H1 (cell line): ENCODE results near the gene MYLK. TPM values are rescaled to one million over a fixed set of nuclear protein-coding genes. Genes with fewer than 3 reads are reported as not detected.

ENCODE experiments used
- CTCF ChIA-PET: fragments of 300-600 bp; sonication (Branson Sonifier 250); formaldehyde crosslinking; loops from one replicate; lab custom pipeline; 2021; ENCODE audit not compliant: partially characterized antibody; lab: Charles Lee
- POLR2A ChIA-PET: fragments of 300-600 bp; sonication (Branson Sonifier 250); formaldehyde crosslinking; loops from one replicate; lab custom pipeline; 2021; ENCODE audit warnings: inconsistent platforms; ENCODE audit not compliant: partially characterized antibody; lab: Charles Lee
- DNase-seq, 2 experiments: peaks; one replicate each; pipeline versions ENCODE4 v3.0.0 to v3.0.0-alpha.2; 2010 to 2022; ENCODE audit warnings: low spot score in 2 of 2, low read depth in 1 of 2, mixed read lengths in 1 of 2
- FAIRE-seq: peaks from 2 replicates; lab custom pipeline; 2011; peaks lifted over from hg19 to GRCh38; lab: Jason Lieb, UNC
- H2AFZ ChIP-seq: 2 replicates; pipeline ENCODE4 v1.8.1; 2012; ENCODE audit warnings: low read length, inconsistent platforms
- H2AK5ac ChIP-seq: 2 replicates; pipeline ENCODE4 v1.6.1; 2013; ENCODE audit warnings: low read depth, low read length
- H2BK120ac ChIP-seq: replicated peaks from 2 replicates; pipeline ENCODE3; 2013; ENCODE audit warnings: low read depth, low read length, inconsistent platforms
- H2BK12ac ChIP-seq: 2 replicates; pipeline ENCODE4 v1.6.1; 2013; ENCODE audit warnings: low read depth, low read length
- H2BK15ac ChIP-seq: 2 replicates; pipeline ENCODE4 v1.6.1; 2013; ENCODE audit warnings: low read length
- H2BK20ac ChIP-seq: 2 replicates; pipeline ENCODE4 v1.6.1; 2013; ENCODE audit warnings: low read length
- H2BK5ac ChIP-seq: 2 replicates; pipeline ENCODE4 v1.6.1; 2013; ENCODE audit warnings: low read depth, low read length
- H3K14ac ChIP-seq: 2 replicates; pipeline ENCODE4 v1.6.1; 2013; ENCODE audit warnings: inconsistent platforms; ENCODE audit not compliant: insufficient read length
- H3K18ac ChIP-seq: 2 replicates; pipeline ENCODE4 v1.6.1; 2013; ENCODE audit warnings: low read length; ENCODE audit errors: extremely low read depth
- H3K23ac ChIP-seq: 2 replicates; pipeline ENCODE4 v1.6.1; 2013; ENCODE audit warnings: inconsistent platforms; ENCODE audit not compliant: insufficient read length
- H3K23me2 ChIP-seq: 2 replicates; pipeline ENCODE4 v1.6.1; 2013; ENCODE audit warnings: low read depth, low read length
- H3K27ac ChIP-seq: 2 replicates; pipeline ENCODE4 v1.6.1; 2011; ENCODE audit warnings: low read depth, low read length, inconsistent platforms
- H3K27me3 ChIP-seq, 4 experiments: replicated peaks in 1 of 4; 1 replicate in 1 of 4; 2 replicates in 3 of 4; pipeline versions ENCODE4 v1.6.1 to v1.8.1; 2011 to 2013; ENCODE audit warnings: low read length in 3 of 4, mild to moderate bottlenecking in 3 of 4, inconsistent platforms in 2 of 4, mixed read lengths in 2 of 4, moderate library complexity in 1 of 4; ENCODE audit not compliant: control insufficient read depth in 3 of 4, insufficient read depth in 3 of 4; ENCODE audit errors: extremely low read depth in 1 of 4
- H3K36me3 ChIP-seq, 4 experiments: 2 replicates each; pipeline versions ENCODE4 v1.6.1 to v1.8.1; 2011 to 2013; ENCODE audit warnings: mild to moderate bottlenecking in 4 of 4, low read length in 3 of 4, moderate library complexity in 2 of 4, control low read depth in 1 of 4, inconsistent platforms in 1 of 4; ENCODE audit not compliant: insufficient read depth in 4 of 4, control insufficient read depth in 2 of 4
- H3K4ac ChIP-seq: replicated peaks from 2 replicates; pipeline ENCODE3; 2013; ENCODE audit warnings: low read length, low read depth, mixed read lengths, inconsistent platforms; ENCODE audit not compliant: insufficient read length
- H3K4me1 ChIP-seq, 4 experiments: replicated peaks in 1 of 4; 1 replicate in 1 of 4; 2 replicates in 3 of 4; pipeline versions ENCODE4 v1.6.1 to v1.8.1; 2011 to 2013; ENCODE audit warnings: low read length in 3 of 4, inconsistent platforms in 2 of 4, mixed read lengths in 1 of 4; ENCODE audit not compliant: insufficient read depth in 4 of 4, control insufficient read depth in 3 of 4
- H3K4me2 ChIP-seq, 2 experiments: 2 replicates each; pipeline versions ENCODE4 v1.6.1 to v1.8.1; 2011 to 2013; ENCODE audit warnings: low read depth in 2 of 2, low read length in 2 of 2, control low read depth in 1 of 2, inconsistent platforms in 1 of 2, mild to moderate bottlenecking in 1 of 2; ENCODE audit not compliant: insufficient read depth in 1 of 2
- H3K4me3 ChIP-seq, 4 experiments: fragments of 200-600, 300-600 bp in 1 of 4; sonication (generic), shearing (Covaris generic), sonication (Bioruptor Twin) in 1 of 4; 2 replicates each; pipeline versions ENCODE4 v1.5.1 to v1.8.1; 2011 to 2016; ENCODE audit warnings: low read length in 4 of 4, low read depth in 3 of 4, control low read depth in 2 of 4, inconsistent platforms in 2 of 4, mild to moderate bottlenecking in 2 of 4, mixed read lengths in 1 of 4, moderate library complexity in 1 of 4; ENCODE audit not compliant: insufficient read depth in 2 of 4; ENCODE audit errors: extremely low read depth in 1 of 4
- H3K56ac ChIP-seq: replicated peaks from 2 replicates; pipeline ENCODE3; 2013; ENCODE audit warnings: low read depth, mild to moderate bottlenecking, mixed read lengths, low read length, inconsistent platforms; ENCODE audit not compliant: insufficient read length
- H3K79me1 ChIP-seq: 2 replicates; pipeline ENCODE4 v1.6.1; 2013; ENCODE audit warnings: low read depth, low read length, control low read depth
- H3K79me2 ChIP-seq, 2 experiments: 2 replicates each; pipeline versions ENCODE4 v1.6.1 to v1.8.1; 2012 to 2013; ENCODE audit warnings: low read length in 2 of 2, mild to moderate bottlenecking in 2 of 2, inconsistent platforms in 1 of 2; ENCODE audit not compliant: insufficient read depth in 2 of 2, control insufficient read depth in 1 of 2
- H3K9ac ChIP-seq, 4 experiments: replicated peaks in 1 of 4; 1 replicate in 1 of 4; 2 replicates in 3 of 4; pipeline versions ENCODE4 v1.6.1 to v1.8.1; 2011 to 2013; ENCODE audit warnings: low read depth in 3 of 4, low read length in 3 of 4, control low read depth in 2 of 4, mild to moderate bottlenecking in 2 of 4, moderate library complexity in 2 of 4, inconsistent platforms in 1 of 4; ENCODE audit errors: extremely low read depth in 1 of 4
- H3K9me3 ChIP-seq, 2 experiments: 2 replicates each; pipeline versions ENCODE4 v1.6.1 to v1.8.1; 2012 to 2013; ENCODE audit warnings: mild to moderate bottlenecking in 2 of 2, moderate library complexity in 2 of 2, control low read depth in 1 of 2, inconsistent platforms in 1 of 2, low read depth in 1 of 2, low read length in 1 of 2, mixed read lengths in 1 of 2; ENCODE audit not compliant: insufficient read depth in 2 of 2
- H4K20me1 ChIP-seq, 2 experiments: replicated peaks in 1 of 2; 2 replicates each; pipeline versions ENCODE3 to v1.8.1; 2011 to 2013; ENCODE audit warnings: inconsistent platforms in 2 of 2, low read length in 2 of 2, mild to moderate bottlenecking in 1 of 2; ENCODE audit not compliant: insufficient read depth in 2 of 2, control insufficient read depth in 1 of 2
- H4K5ac ChIP-seq: 2 replicates; pipeline ENCODE4 v1.6.1; 2013; ENCODE audit warnings: low read length, low read depth, mixed read lengths, inconsistent platforms; ENCODE audit not compliant: insufficient read length
- H4K8ac ChIP-seq: 2 replicates; pipeline ENCODE4 v1.8.0; 2013; ENCODE audit warnings: mild to moderate bottlenecking, moderate library complexity, low read length, inconsistent platforms; ENCODE audit not compliant: insufficient read depth; ENCODE audit errors: extremely low read depth
- H4K91ac ChIP-seq: replicated peaks from 2 replicates; pipeline ENCODE3; 2013; ENCODE audit warnings: low read length, mixed read lengths, inconsistent platforms; ENCODE audit not compliant: insufficient read length
- ATF3 ChIP-seq: IDR thresholded peaks from 2 replicates; pipeline ENCODE4 v1.6.1; 2011; ENCODE audit warnings: low read depth, mild to moderate bottlenecking, low read length; ENCODE audit not compliant: insufficient read depth
- EP300 ChIP-seq, 2 experiments: IDR thresholded peaks; 1 replicate in 1 of 2; 2 replicates in 1 of 2; pipeline ENCODE4 v1.6.1; 2011 to 2012; ENCODE audit warnings: low read depth in 2 of 2, low read length in 2 of 2, mild to moderate bottlenecking in 2 of 2, borderline replicate concordance in 1 of 2, inconsistent platforms in 1 of 2, moderate library complexity in 1 of 2
- FOSL1 ChIP-seq: IDR thresholded peaks from 2 replicates; pipeline ENCODE4 v1.6.1; 2011; ENCODE audit warnings: mild to moderate bottlenecking, low read depth, low read length, moderate library complexity; ENCODE audit not compliant: insufficient read depth
- GABPA ChIP-seq: IDR thresholded peaks from 2 replicates; pipeline ENCODE4 v1.6.1; 2011; ENCODE audit warnings: mild to moderate bottlenecking, low read length, moderate library complexity, borderline replicate concordance; ENCODE audit not compliant: insufficient read depth
- MAX ChIP-seq: IDR thresholded peaks from 2 replicates; pipeline ENCODE4 v1.6.1; 2012; ENCODE audit warnings: inconsistent platforms
- RNF2 ChIP-seq: fragments of 200-900, 300-1000 bp; sonication (generic); IDR thresholded peaks from 2 replicates; pipeline ENCODE4 v1.7.1; 2016; ENCODE audit warnings: borderline replicate concordance, low read depth, mild to moderate bottlenecking, antibody characterized with exemption, low read length; ENCODE audit not compliant: poor library complexity, severe bottlenecking; ENCODE audit errors: missing control alignments
- SAP30 ChIP-seq: fragments of 300-600 bp; sonication (generic); IDR thresholded peaks from 2 replicates; pipeline ENCODE4 v1.7.1; 2012; ENCODE audit warnings: low read length, moderate library complexity, mild to moderate bottlenecking, inconsistent platforms; ENCODE audit not compliant: insufficient read depth, insufficient replicate concordance
- TAF7 ChIP-seq: optimal IDR thresholded peaks from 2 replicates; pipeline ENCODE3; 2011; ENCODE audit warnings: low read depth, mild to moderate bottlenecking, inconsistent platforms, low read length, moderate library complexity, borderline replicate concordance
- USF2 ChIP-seq: IDR thresholded peaks from 2 replicates; pipeline ENCODE4 v1.6.1; 2011; ENCODE audit warnings: low read length, improper control_type of control experiment
- WGBS, 2 experiments: shearing (Covaris generic) in 1 of 2; methylation state at CpG; one replicate each; pipeline versions ENCODE4 v1.1.6 to v1.1.7; 2013 to 2015; ENCODE audit warnings: low lambda C conversion rate in 2 of 2, mixed read lengths in 2 of 2, inconsistent platforms in 1 of 2, low coverage in 1 of 2, missing lambda C conversion rate in 1 of 2; ENCODE audit not compliant: insufficient replicate concordance in 2 of 2, insufficient coverage in 1 of 2, insufficient read length in 1 of 2; ENCODE audit errors: extremely low coverage in 1 of 2, missing lambda C conversion rate in 1 of 2; 5-methylcytosine and 5-hydroxymethylcytosine counted together
- polyA plus RNA-seq, 7 experiments: library from polyadenylated mRNA; depleted of rRNA in 3 of 7; stranded (reverse) in 5 of 7; unstranded in 2 of 7; fragments of >200 nt in 5 of 7; fragments of 200-250 nt in 2 of 7; gene quantifications; 1 replicate in 5 of 7; 2 replicates in 1 of 7; 4 replicates in 1 of 7; pipeline versions ENCODE4 v1.2.1 to v1.2.3, GENCODE V29; 2011 to 2013; ENCODE audit warnings: missing spikeins in 2 of 7, mixed read lengths in 2 of 7
- total RNA-seq: library from RNA; stranded (reverse); fragmentation: NEBNext Ultra II Directional; extraction: Animal tissue kit (Norgen Biotek cat#: 25700); gene quantifications from 2 replicates; pipeline ENCODE4 v1.2.1, GENCODE V29; 2021

Gene MYLK
- total and polyA plus RNA-seq, 2 of the 8 experiments (the other 6 are each of a cell fraction or from before 2014, with no cell fraction given): 11.6 to 21.3 TPM

- no peak for DNase-seq
- Histone ChIP-seq H3K27me3 (no peaks in the 10 kb centered on the region), H4K5ac (no peak overlapping the region), H2AFZ (no peak overlapping the region), H2AK5ac (no peak overlapping the region), H2BK12ac (no peak overlapping the region), H2BK120ac (no peak overlapping the region), H3K27ac (no peak overlapping the region), H3K36me3 (no peaks in the 10 kb centered on the region), H3K23ac (no peak overlapping the region), H4K20me1 (no peaks in the 10 kb centered on the region), H3K4me2 (no peak overlapping the region), H3K9me3 (no peaks in the 10 kb centered on the region), H2BK5ac (no peak overlapping the region), H4K8ac (no peak overlapping the region; the same call in 1 of the 2 replicates), H3K56ac (no peak overlapping the region), H3K79me2 (no peaks in the 10 kb centered on the region), H3K4me1 (no peaks in the 10 kb centered on the region), H2BK15ac (no peak overlapping the region), H3K14ac (no peak overlapping the region), H2BK20ac (no peak overlapping the region), H3K18ac (no peak overlapping the region), H3K4ac (no peak overlapping the region), H3K23me2 (no peaks in the 10 kb centered on the region), H3K4me3 (no peak overlapping the region), H3K9ac (no peak overlapping the region), H4K91ac (no peak overlapping the region), H3K79me1 (no peaks in the 10 kb centered on the region)
- no peak for FAIRE-seq
- 93% methylated on average over 13 of the region's 13 CpGs; no CpG with 5 or more reads in 1 of the 2 experiments for WGBS, 2 experiments
- ChIA-PET POLR2A (no interaction called here), CTCF (interaction anchor here (1.0 to 2.5 kb wide), 4 partner anchors 10 to 92 kb away, joined by 3 to 21 read pairs (median 6); no protein-coding TSS in a partner anchor)
- no peak for TF ChIP-seq TAF7
- no peak for TF ChIP-seq RNF2
- TF ChIP-seq FOSL1: no peak
- TF ChIP-seq SAP30: no peak
- TF ChIP-seq USF2: no peak
- no peak for TF ChIP-seq ATF3
- no peak for TF ChIP-seq MAX
- TF ChIP-seq EP300 (IDR thresholded peaks at IDR 0.05; ENCODE audit: borderline replicate concordance in 1 of 2, low read depth in 2 of 2, low read length in 2 of 2): no peak
- TF ChIP-seq GABPA: no peak
Measured at GRCh38 chr3:123733805-123734526, 150.2 kb downstream of the MYLK start.
